HG02884 (cell line): ENCODE results near the gene FAM200A.
A peak's percentile ranks its signal among the peaks of the same experiment; 100 is the strongest.
"Not testable (repeated sequence)": the region's sequence is repeated elsewhere in the genome, so short reads cannot be mapped to it uniquely, and the experiment has no call there.

ENCODE experiments used
- ATAC-seq: cut with Tn5 transposase; IDR thresholded peaks from one replicate; pipeline ENCODE4 v1.9.1; 2021; ENCODE audit warnings: mild to moderate bottlenecking, moderate library complexity; ENCODE audit not compliant: unreplicated experiment

Gene FAM200A

GRCh38 chr7:99551767-99552463 is at the start of gene FAM200A:
FAM200A (minus strand) TSS chr7:99552114; CDS start chr7:99548407, 3,707 bp downstream.
- ATAC-seq: peak; percentile 84

DNA sequence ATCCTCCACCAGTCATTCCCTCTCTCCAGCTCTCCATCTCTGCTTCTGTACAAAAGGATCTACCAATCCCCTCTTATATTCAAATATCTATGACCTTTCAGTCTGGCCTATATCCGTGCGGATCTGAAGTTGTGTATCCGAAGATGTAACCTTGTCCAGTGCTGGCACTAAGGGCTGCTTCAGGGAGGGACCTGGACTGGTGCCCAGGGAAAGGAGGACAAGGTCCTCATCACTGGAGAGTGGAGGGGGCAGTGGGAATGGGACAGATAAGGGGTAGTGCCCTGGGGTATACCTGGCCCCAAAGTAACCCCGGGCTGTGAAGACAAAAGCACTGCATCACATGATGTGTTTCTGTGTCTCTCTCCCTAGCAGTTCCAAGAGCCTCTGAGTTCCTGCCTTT is 47.9 kb upstream of the FAM200A start:
- ATAC-seq: no peak

GRCh38 chr7:99597762-99598501 is 46.0 kb upstream of the FAM200A start, which contains the start of gene TMEM225B:
TMEM225B (plus strand) TSS chr7:99598267; CDS start chr7:99604389, 6,122 bp downstream.
- ATAC-seq: no peak

- no peak for ATAC-seq
These were observed 44.6 kb upstream of the FAM200A start for GRCh38 chr7:99596408-99596955.

DNA sequence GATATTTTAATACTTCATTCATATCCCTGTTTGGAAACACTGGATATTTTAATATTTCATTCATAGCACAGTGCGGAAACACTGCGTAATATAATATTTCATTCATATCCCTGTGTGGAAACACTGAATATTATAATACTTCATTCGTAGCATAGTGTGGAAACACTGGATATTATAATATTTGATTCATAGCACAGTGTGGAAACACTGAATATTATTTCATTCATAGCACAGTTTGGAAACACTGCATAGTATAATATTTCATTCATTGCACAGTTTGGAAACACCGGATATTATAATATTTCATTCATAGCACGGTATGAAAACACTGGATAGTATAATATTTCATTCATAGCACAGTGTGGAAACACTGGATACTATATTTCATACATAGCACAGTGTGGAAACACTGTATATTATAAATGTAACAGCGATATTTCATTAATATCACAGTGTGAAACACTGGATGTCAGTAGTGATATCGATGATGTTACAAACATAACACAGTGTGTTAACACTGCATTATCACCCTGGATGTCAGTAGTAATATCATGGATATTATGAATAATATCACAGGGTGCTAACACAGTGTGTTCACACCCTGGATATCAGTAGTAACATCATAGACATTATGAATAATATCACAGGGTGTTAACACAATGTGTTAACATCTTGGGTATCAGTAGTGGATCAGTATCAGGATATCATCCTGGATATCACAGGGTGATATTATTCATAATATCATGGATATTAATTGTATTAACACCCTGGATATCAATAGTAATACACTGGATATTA is 43.2 kb upstream of the FAM200A start:
- no peak for ATAC-seq

- ATAC-seq: no peak
These were observed 37.0 kb upstream of the FAM200A start for GRCh38 chr7:99588868-99589267.

- not testable (repeated sequence) for ATAC-seq
These were observed 28.9 kb upstream of the FAM200A start for GRCh38 chr7:99580778-99581332.

- no peak for ATAC-seq
These were observed 28.3 kb upstream of the FAM200A start for GRCh38 chr7:99579956-99580777.

DNA sequence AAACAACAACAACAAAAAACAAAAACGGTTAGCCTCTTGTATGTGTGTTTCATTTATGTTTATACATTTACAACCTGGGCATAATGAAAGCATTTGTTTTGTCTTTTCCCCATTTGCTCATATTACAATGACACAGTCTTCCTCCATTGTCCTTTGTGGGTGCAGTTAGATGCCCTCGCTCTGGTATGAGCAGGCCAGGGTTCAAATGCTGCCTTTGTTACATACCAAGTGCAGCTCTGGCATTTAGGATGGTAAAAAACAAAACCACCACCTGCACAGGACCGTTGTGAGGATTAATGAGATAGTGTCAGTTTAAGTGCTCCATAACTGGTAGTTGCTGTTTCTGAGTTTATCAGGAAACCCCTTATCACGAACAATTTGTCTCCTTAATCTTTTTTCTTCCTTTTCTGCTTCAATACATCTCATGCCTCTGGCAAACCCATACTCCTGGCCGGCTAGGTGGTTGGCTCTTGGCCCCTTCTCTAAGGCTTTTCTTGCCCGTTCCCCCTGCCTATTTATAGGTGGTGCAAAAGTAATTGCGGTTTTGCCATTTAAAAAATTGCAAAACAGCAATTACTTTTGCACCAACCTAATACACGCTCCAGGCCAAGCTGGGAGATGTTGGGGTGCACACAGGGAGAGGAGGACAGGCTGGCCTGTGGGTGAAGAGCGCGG is 27.5 kb upstream of the FAM200A start:
- no peak for ATAC-seq

- no peak for ATAC-seq
These were observed 24.3 kb upstream of the FAM200A start for GRCh38 chr7:99576251-99576650.

- no peak for ATAC-seq
These were observed 21.3 kb upstream of the FAM200A start for GRCh38 chr7:99573257-99573656.

DNA sequence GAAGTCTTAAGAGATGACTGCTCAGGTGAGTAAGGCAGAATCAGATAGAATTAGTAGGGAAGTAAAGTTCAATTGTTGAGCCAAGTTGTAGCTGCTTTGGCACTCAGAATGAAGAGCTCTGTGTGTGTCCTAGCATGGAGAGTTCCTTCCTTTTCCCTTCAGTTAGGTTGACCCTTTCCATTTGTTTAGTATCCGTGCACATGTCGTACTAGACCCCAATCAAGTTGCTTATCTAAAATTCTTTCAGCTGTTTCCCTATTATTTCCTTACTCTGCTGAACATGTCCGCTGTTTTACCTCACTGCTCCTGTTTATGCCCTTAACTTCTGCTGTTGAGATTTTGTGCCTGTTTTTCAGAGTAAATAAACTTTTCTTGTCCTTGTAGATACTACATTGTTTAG is 19.9 kb upstream of the FAM200A start:
- no peak for ATAC-seq

DNA sequence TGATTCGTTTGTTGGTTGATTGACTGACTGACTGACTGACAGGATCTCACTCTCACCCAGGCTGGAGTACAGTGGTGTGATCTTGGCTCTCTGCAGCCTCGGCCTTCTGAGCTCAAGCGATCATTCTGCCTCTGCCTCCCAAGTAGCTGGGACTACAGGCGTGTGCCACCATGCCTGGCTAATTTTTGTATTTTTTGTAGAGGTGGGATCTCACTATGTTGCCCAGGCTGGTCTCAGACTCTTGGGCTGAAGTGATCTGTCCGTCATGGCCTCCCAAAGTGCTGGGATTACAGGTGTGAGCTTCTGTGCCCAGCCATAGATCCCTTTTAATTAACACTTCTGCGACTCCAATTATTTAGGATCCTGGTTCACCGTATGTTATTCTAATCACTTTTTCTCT is 16.9 kb upstream of the FAM200A start:
- not testable (repeated sequence) for ATAC-seq

DNA sequence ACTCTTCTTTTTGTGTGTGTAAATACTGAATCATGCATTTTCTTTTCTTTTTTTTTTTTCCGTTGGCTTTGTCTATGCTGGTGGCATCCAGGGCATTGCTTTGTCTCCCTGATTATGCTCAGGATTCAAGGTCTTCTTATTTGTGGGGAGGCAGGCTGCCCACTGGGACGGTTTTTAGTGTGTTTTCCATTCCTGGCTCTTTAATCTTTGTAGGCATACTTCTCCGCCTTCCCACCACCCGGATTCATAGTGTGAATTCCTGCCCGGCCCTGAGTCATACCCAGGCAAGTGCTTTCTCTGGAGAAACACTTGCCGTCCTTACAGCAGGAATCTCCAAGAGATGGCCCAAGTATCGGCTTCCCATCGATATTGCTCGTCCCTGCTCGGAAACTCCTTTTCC is 11.7 kb upstream of the FAM200A start:
- no peak for ATAC-seq

- ATAC-seq: no peak
These were observed 10.9 kb upstream of the FAM200A start for GRCh38 chr7:99562832-99563231.

GRCh38 chr7:99562114-99562784 is 10.3 kb upstream of the FAM200A start:
- ATAC-seq: no peak

GRCh38 chr7:99561737-99562051 is 9.8 kb upstream of the FAM200A start:
- no peak for ATAC-seq

DNA sequence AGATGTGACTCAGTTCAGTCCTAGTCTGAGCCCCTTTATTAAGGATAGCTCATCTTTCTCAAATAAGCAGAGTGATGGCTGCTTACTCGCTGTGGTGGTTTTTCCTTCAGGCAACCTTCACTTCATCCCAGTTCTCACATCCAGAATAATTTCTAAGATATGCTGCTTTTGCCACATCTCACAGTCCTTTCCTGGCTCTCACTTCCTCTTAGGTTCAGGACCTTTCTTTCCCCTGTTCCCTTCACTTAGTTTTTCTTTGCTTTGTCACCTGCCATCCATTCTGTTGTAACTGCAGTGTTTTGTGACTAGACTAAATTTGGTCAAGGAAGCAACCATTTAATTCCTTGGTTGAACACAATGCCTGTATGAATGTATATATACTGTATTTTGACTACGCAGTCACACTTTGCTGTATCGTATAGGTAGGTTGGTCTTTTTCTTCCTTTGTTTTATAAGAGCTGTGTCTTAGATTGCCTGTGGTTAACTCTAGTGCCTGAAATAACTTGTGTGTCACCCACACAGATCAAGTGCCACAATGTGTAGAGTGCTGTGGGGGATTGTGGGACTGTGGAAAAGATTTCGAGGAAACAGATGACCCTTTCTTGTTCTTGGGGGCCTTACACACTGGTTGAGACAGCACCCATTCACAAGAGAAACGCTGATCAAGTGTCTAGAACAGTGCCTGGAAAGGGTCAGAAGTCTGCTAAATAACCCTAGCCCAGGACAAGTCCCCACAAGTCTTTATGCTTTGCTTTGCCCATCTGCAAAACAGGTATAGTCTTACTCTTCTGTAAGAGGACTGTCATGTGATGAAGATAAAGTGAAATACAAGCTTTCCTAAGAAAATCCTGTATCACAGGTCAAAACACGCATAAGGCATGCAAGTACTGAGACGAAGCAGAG is 9.2 kb upstream of the FAM200A start:
- no peak for ATAC-seq
